ENCODE results near the gene PDE4A.
"Not testable (repeated sequence)": the region's sequence is repeated elsewhere in the genome, so short reads cannot be mapped to it uniquely, and the experiment has no call there.

PDE4A gene

DNA sequence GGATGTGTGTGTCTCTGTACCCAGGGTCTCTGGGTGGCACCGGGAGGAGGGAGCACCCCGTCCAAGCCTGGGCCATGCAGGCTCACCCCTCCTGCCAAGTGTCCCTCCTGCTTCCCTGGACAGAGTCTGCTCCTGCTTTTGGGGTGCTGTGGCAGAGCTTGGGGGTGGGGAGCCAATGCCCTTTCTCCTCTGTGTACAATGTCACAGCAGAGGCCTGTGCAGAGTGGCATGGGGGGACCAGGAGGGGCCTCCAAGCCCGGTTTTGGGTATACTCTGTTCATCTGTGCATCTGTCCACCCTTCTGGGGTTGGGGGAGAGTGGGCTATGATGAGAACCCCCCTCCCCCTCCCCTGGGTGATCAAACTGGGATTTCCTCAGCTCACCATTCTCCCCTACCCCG, 33.5 kb downstream of the PDE4A start:
- Histone ChIP-seq H3K79me1 (ENCODE audit: low read length) (no peaks in the 10 kb centered on the region), H3K56ac (ENCODE audit: low read length) (no peak overlapping the region), H3K36me3 (ENCODE audit: control insufficient read depth, insufficient read depth, low read length) (no peaks in the 10 kb centered on the region), H3K9ac (ENCODE audit: low read length) (no peak overlapping the region), H2BK120ac (ENCODE audit: low read depth, low read length) (no peak overlapping the region), H3K4me1 (ENCODE audit: control insufficient read depth, low read depth, low read length) (no peaks in the 10 kb centered on the region), H2BK15ac (replicated peaks; ENCODE audit: low read depth) (no peak overlapping the region), H3K4ac (ENCODE audit: low read depth, low read length) (no peak overlapping the region), H2BK5ac (ENCODE audit: low read length) (no peak overlapping the region), H3K23ac (ENCODE audit: low read length) (no peak overlapping the region), H3K18ac (ENCODE audit: low read length) (no peak overlapping the region), H4K8ac (ENCODE audit: low read depth, low read length) (no peak overlapping the region), H3K79me2 (ENCODE audit: control insufficient read depth, insufficient read depth, low read length) (no peaks in the 10 kb centered on the region), H3K27me3 (ENCODE audit: insufficient read depth, low read length, poor library complexity) (no peaks in the 10 kb centered on the region), H4K5ac (ENCODE audit: low read length) (no peak overlapping the region), H2AK5ac (ENCODE audit: low read length) (no peak overlapping the region), H3K4me3 (ENCODE audit: low read length) (no peak overlapping the region), H3K4me2 (ENCODE audit: low read length) (no peak overlapping the region), H3K27ac (ENCODE audit: low read depth, low read length) (no peak overlapping the region)
- DNase-seq: no peak
- no CpG with 5 or more reads among the region's 4 CpGs for WGBS (ENCODE audit: extremely low coverage, insufficient coverage, low lambda C conversion rate)

DNA sequence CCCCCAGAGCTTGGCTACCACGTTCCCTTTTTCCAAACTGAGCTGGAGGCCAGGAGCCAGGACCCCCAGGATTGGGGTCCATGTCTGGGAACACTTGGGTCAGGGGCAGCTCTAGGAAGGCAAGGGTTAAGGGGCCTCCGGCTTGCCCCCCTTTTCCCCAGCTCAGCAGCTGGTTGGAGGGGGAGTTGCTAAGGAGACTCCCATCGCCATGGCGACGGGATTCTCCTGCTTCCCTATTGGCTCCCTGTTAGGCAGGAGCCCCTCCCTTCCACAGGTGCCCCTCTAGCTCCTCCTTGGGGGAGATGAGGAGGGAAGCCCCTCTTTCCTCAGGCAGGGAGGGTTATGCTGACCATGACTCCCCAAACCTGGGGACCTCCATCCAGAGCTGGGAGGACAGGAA, 33.9 kb downstream of the PDE4A start:
- Histone ChIP-seq H3K56ac (ENCODE audit: low read length) (no peak overlapping the region), H3K9ac (ENCODE audit: low read length) (no peak overlapping the region), H3K23ac (ENCODE audit: low read length) (no peak overlapping the region), H3K4me1 (ENCODE audit: control insufficient read depth, low read depth, low read length) (no peaks in the 10 kb centered on the region), H4K5ac (ENCODE audit: low read length) (no peak overlapping the region), H3K36me3 (ENCODE audit: control insufficient read depth, insufficient read depth, low read length) (no peaks in the 10 kb centered on the region), H3K18ac (ENCODE audit: low read length) (no peak overlapping the region), H4K8ac (ENCODE audit: low read depth, low read length) (no peak overlapping the region), H3K27me3 (ENCODE audit: insufficient read depth, low read length, poor library complexity) (no peaks in the 10 kb centered on the region), H3K27ac (ENCODE audit: low read depth, low read length) (no peak overlapping the region), H3K4ac (ENCODE audit: low read depth, low read length) (no peak overlapping the region), H2BK5ac (ENCODE audit: low read length) (no peak overlapping the region), H3K4me2 (ENCODE audit: low read length) (no peak overlapping the region), H2AK5ac (ENCODE audit: low read length) (no peak overlapping the region), H3K79me2 (ENCODE audit: control insufficient read depth, insufficient read depth, low read length) (no peaks in the 10 kb centered on the region), H3K4me3 (ENCODE audit: low read length) (no peak overlapping the region), H2BK15ac (replicated peaks; ENCODE audit: low read depth) (no peak overlapping the region), H2BK120ac (ENCODE audit: low read depth, low read length) (no peak overlapping the region), H3K79me1 (ENCODE audit: low read length) (no peaks in the 10 kb centered on the region)
- WGBS (ENCODE audit: extremely low coverage, insufficient coverage, low lambda C conversion rate): no CpG with 5 or more reads among the region's 5 CpGs
- DNase-seq: peak; percentile 50

DNA sequence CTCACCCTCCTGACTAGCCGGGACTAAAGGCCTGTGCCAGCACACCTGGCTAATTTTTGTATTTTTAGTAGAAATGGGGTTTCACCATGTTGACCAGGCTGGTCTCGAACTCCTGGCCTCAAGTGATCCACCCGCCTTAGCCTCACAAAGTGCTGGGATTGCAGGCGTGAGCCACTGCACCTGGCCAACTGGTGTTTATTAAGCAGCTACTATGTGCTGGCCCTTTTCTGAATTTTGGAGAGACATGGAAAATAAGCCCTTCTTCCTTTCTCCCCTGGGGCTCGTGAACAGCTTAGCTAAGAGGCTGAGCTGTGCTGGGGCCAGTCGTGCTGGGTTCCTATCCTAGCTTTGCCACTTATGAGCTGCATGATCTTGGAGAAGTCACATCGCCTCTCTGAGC, 38.4 kb downstream of the PDE4A start:
- H2BK120ac ChIP-seq (ENCODE audit: low read depth, low read length); H4K8ac ChIP-seq (ENCODE audit: low read depth, low read length); H2BK5ac ChIP-seq (ENCODE audit: low read length); H3K9ac ChIP-seq (ENCODE audit: low read length); H3K4ac ChIP-seq (ENCODE audit: low read depth, low read length); H3K4me1 ChIP-seq (ENCODE audit: control insufficient read depth, low read depth, low read length); H3K27ac ChIP-seq (ENCODE audit: low read depth, low read length); H3K79me1 ChIP-seq (ENCODE audit: low read length); H2BK15ac ChIP-seq (replicated peaks; ENCODE audit: low read depth); H3K18ac ChIP-seq (ENCODE audit: low read length); H3K27me3 ChIP-seq (ENCODE audit: insufficient read depth, low read length, poor library complexity); H2AK5ac ChIP-seq (ENCODE audit: low read length); H3K79me2 ChIP-seq (ENCODE audit: control insufficient read depth, insufficient read depth, low read length); H3K4me2 ChIP-seq (ENCODE audit: low read length); H3K56ac ChIP-seq (ENCODE audit: low read length); DNase-seq; H3K4me3 ChIP-seq (ENCODE audit: low read length); H4K5ac ChIP-seq (ENCODE audit: low read length); H3K23ac ChIP-seq (ENCODE audit: low read length); H3K36me3 ChIP-seq (ENCODE audit: control insufficient read depth, insufficient read depth, low read length): not testable (repeated sequence)
- no CpG with 5 or more reads among the region's 7 CpGs for WGBS (ENCODE audit: extremely low coverage, insufficient coverage, low lambda C conversion rate)

DNA sequence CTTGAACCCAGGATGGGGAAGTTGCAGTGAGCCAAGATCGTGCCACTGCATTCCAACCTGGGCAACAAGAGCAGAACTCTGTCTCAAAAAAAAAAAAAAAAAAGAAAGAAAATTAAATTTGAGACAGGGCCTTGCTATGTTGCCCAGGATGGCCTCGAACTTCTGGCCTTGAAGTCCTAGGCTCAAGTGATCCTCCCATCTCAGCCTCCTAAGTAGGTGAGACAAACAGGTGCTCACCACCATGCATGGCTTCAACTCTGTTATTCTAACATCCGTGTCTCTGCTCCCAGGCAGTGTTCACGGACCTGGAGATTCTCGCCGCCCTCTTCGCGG, 40.3 kb downstream of the PDE4A start:
- Histone ChIP-seq H3K27me3 (ENCODE audit: insufficient read depth, low read length, poor library complexity) (no peaks in the 10 kb centered on the region), H2BK15ac (replicated peaks; ENCODE audit: low read depth) (no peak overlapping the region), H3K23ac (ENCODE audit: low read length) (no peak overlapping the region), H2BK120ac (ENCODE audit: low read depth, low read length) (no peak overlapping the region), H4K8ac (ENCODE audit: low read depth, low read length) (no peak overlapping the region), H3K18ac (ENCODE audit: low read length) (no peak overlapping the region), H3K36me3 (ENCODE audit: control insufficient read depth, insufficient read depth, low read length) (no peaks in the 10 kb centered on the region), H3K27ac (ENCODE audit: low read depth, low read length) (no peak overlapping the region), H4K5ac (ENCODE audit: low read length) (no peak overlapping the region), H3K4me2 (ENCODE audit: low read length) (no peak overlapping the region), H3K4ac (ENCODE audit: low read depth, low read length) (no peak overlapping the region), H2AK5ac (ENCODE audit: low read length) (no peak overlapping the region), H3K9ac (ENCODE audit: low read length) (no peak overlapping the region), H3K4me1 (ENCODE audit: control insufficient read depth, low read depth, low read length) (no peaks in the 10 kb centered on the region), H3K56ac (ENCODE audit: low read length) (no peak overlapping the region), H3K79me1 (ENCODE audit: low read length) (no peaks in the 10 kb centered on the region), H3K4me3 (ENCODE audit: low read length) (no peak overlapping the region), H3K79me2 (ENCODE audit: control insufficient read depth, insufficient read depth, low read length) (no peaks in the 10 kb centered on the region), H2BK5ac (ENCODE audit: low read length) (no peak overlapping the region)
- WGBS (ENCODE audit: extremely low coverage, insufficient coverage, low lambda C conversion rate): no CpG with 5 or more reads among the region's 8 CpGs
- no peak for DNase-seq

DNA sequence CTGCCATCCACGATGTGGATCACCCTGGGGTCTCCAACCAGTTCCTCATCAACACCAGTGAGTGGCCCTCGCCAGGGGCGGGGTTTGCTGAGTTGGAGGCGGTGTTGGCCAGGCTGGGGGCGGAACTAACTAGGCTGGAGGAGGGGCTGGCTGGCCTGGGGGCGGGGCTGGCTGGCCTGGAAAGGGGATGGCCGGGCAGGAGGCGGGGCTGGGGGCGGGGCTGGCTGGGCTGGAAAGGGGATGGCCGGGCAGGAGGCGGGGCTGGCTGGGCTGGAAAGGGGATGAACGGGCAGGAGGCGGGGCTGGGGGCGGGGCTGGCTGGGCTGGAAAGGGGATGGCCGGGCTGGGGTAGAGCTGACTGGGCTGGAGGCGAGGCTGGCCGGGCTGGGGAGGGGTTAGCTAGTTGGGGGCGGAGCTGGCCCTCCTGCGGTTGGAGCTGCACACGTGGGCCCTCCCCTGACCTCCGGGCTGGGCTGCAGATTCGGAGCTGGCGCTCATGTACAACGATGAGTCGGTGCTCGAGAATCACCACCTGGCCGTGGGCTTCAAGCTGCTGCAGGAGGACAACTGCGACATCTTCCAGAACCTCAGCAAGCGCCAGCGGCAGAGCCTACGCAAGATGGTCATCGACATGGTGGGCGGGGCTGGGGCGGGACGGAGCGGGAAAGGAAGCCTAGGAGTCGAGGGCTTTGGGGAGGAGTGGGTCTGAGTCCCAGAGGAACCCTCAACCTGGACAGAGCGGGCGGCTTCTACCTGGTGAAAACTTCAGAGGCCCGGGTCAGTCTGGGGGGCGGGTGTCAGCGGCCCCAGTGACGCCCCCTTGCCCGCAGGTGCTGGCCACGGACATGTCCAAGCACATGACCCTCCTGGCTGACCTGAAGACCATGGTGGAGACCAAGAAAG, 41.0 kb downstream of the PDE4A start:
- Histone ChIP-seq H3K79me1 (ENCODE audit: low read length) (no peaks in the 10 kb centered on the region), H4K8ac (ENCODE audit: low read depth, low read length) (no peak overlapping the region), H2BK120ac (ENCODE audit: low read depth, low read length) (no peak overlapping the region), H2AK5ac (ENCODE audit: low read length) (no peak overlapping the region), H3K56ac (ENCODE audit: low read length) (peak overlapping the region; percentile 80), H3K18ac (ENCODE audit: low read length) (no peak overlapping the region), H3K27me3 (ENCODE audit: insufficient read depth, low read length, poor library complexity) (no peaks in the 10 kb centered on the region), H3K27ac (ENCODE audit: low read depth, low read length) (no peak overlapping the region), H3K4me2 (ENCODE audit: low read length) (peak overlapping the region; percentile 89), H3K4ac (ENCODE audit: low read depth, low read length) (no peak overlapping the region), H3K9ac (ENCODE audit: low read length) (peak overlapping the region; percentile 54), H3K79me2 (ENCODE audit: control insufficient read depth, insufficient read depth, low read length) (no peaks in the 10 kb centered on the region), H3K36me3 (ENCODE audit: control insufficient read depth, insufficient read depth, low read length) (no peaks in the 10 kb centered on the region), H3K23ac (ENCODE audit: low read length) (no peak overlapping the region), H2BK15ac (replicated peaks; ENCODE audit: low read depth) (no peak overlapping the region), H4K5ac (ENCODE audit: low read length) (no peak overlapping the region), H3K4me3 (ENCODE audit: low read length) (peak overlapping the region; percentile 32), H3K4me1 (ENCODE audit: control insufficient read depth, low read depth, low read length) (no peaks in the 10 kb centered on the region), H2BK5ac (ENCODE audit: low read length) (no peak overlapping the region)
- no CpG with 5 or more reads among the region's 45 CpGs for WGBS (ENCODE audit: extremely low coverage, insufficient coverage, low lambda C conversion rate)
- DNase-seq: peak; percentile 96

DNA sequence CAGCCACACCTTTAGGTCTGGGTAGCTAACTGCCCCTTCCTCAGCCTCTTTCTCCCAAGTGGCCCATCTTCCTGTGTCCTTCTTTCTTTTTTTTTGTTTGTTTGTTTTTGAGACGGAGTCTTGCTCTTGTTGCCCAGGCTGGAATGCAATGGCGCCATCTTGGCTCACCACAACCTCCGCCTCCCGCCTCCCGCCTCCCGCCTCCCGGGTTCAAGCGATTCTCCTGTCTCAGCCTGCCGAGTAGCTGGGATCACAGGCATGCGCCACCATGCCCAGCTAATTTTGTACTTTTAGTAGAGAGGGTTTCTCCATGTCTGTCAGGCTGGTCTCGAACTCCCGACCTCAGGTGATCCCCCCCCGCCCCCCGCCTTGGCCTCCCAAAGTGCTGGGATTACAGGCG, 41.7 kb downstream of the PDE4A start:
- H3K4ac ChIP-seq (ENCODE audit: low read depth, low read length); H3K9ac ChIP-seq (ENCODE audit: low read length); H3K36me3 ChIP-seq (ENCODE audit: control insufficient read depth, insufficient read depth, low read length); H2AK5ac ChIP-seq (ENCODE audit: low read length); H2BK5ac ChIP-seq (ENCODE audit: low read length); H2BK120ac ChIP-seq (ENCODE audit: low read depth, low read length); H3K27me3 ChIP-seq (ENCODE audit: insufficient read depth, low read length, poor library complexity); H3K4me3 ChIP-seq (ENCODE audit: low read length); H3K56ac ChIP-seq (ENCODE audit: low read length); H4K8ac ChIP-seq (ENCODE audit: low read depth, low read length); H2BK15ac ChIP-seq (replicated peaks; ENCODE audit: low read depth); H4K5ac ChIP-seq (ENCODE audit: low read length); H3K23ac ChIP-seq (ENCODE audit: low read length); H3K27ac ChIP-seq (ENCODE audit: low read depth, low read length); DNase-seq; H3K79me2 ChIP-seq (ENCODE audit: control insufficient read depth, insufficient read depth, low read length); H3K18ac ChIP-seq (ENCODE audit: low read length); H3K4me1 ChIP-seq (ENCODE audit: control insufficient read depth, low read depth, low read length); H3K4me2 ChIP-seq (ENCODE audit: low read length); H3K79me1 ChIP-seq (ENCODE audit: low read length): not testable (repeated sequence)
- no CpG with 5 or more reads among the region's 15 CpGs for WGBS (ENCODE audit: extremely low coverage, insufficient coverage, low lambda C conversion rate)

Data from mesendoderm (in vitro differentiated cells).